ENCODE results near the gene MXD4. TPM values are rescaled to one million over a fixed set of nuclear protein-coding genes. Genes with fewer than 3 reads are reported as not detected.

MXD4 gene
- total RNA-seq, 1 donor from 2014 or later: 22.7 TPM

DNA sequence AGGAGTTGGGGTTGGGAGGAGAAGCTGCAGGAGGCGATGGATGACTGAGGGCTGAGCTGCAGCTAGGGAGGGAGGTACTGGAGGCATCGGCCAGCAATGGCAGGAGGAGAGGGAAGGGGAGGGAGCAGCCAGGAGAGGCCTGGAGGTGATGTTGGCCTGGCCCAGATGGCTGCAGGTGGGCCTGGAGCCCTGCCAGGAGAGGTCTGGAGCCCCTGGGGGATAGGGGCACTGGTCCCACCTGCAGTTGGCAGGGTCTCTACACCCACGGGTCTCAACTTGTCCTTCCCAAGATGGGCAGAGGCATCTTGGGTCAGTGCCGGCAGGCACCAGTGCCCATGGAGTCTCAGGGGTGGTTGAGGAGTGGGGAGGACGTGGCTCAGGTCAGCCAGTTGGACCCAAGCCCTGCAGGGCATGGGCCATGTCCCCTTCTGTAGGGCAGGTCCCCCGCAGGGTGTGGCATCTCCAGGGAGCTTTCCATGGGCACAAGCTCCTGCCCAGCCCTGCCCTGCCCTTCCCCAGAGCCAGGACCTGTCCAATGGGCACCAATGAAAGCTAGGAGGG is 2.7 kb upstream of the MXD4 start:
- Histone ChIP-seq H3K9ac (no peak overlapping the region), H3K79me2 (ENCODE audit: low read depth) (peaks cover 17% of the 10 kb centered on the region), H3K4me3 (no peak overlapping the region), H2AFZ (replicated peaks) (no peak overlapping the region), H3K27ac (peak overlapping the region; percentile 4), H3K9me3 (ENCODE audit: low read depth) (no peaks in the 10 kb centered on the region), H3K4me2 (peak overlapping the region; percentile 96), H3K4me1 (peaks cover 34% of the 10 kb centered on the region), H3F3A (ENCODE audit: low read depth) (peaks cover 20% of the 10 kb centered on the region), H3K27me3 (no peaks in the 10 kb centered on the region), H4K20me1 (ENCODE audit: low read depth) (peaks cover 16% of the 10 kb centered on the region), H3K36me3 (no peaks in the 10 kb centered on the region)
- H3K27me3 Mint-ChIP-seq (ENCODE audit: insufficient read depth, low read depth): peaks cover 7% of the 10 kb centered on the region
- no peak for DNase-seq (ENCODE audit: low spot score)
- H3K36me3 Mint-ChIP-seq: no peaks in the 10 kb centered on the region
- peaks cover 21% of the 10 kb centered on the region for H3K4me1 Mint-ChIP-seq
- H3K27ac Mint-ChIP-seq: peak overlapping the region; percentile 57
- H3K4me3 Mint-ChIP-seq: no peak overlapping the region
- TF ChIP-seq EZH2phosphoT487 (IDR thresholded peaks at IDR 0.05) (no peak), EZH2 (IDR thresholded peaks at IDR 0.05) (no peak)
- TF ChIP-seq, protein P1, sequence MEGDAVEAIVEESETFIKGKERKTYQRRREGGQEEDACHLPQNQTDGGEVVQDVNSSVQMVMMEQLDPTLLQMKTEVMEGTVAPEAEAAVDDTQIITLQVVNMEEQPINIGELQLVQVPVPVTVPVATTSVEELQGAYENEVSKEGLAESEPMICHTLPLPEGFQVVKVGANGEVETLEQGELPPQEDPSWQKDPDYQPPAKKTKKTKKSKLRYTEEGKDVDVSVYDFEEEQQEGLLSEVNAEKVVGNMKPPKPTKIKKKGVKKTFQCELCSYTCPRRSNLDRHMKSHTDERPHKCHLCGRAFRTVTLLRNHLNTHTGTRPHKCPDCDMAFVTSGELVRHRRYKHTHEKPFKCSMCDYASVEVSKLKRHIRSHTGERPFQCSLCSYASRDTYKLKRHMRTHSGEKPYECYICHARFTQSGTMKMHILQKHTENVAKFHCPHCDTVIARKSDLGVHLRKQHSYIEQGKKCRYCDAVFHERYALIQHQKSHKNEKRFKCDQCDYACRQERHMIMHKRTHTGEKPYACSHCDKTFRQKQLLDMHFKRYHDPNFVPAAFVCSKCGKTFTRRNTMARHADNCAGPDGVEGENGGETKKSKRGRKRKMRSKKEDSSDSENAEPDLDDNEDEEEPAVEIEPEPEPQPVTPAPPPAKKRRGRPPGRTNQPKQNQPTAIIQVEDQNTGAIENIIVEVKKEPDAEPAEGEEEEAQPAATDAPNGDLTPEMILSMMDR (IDR thresholded peaks at IDR 0.05): no peak
- H3K9me3 Mint-ChIP-seq: no peaks in the 10 kb centered on the region

DNA sequence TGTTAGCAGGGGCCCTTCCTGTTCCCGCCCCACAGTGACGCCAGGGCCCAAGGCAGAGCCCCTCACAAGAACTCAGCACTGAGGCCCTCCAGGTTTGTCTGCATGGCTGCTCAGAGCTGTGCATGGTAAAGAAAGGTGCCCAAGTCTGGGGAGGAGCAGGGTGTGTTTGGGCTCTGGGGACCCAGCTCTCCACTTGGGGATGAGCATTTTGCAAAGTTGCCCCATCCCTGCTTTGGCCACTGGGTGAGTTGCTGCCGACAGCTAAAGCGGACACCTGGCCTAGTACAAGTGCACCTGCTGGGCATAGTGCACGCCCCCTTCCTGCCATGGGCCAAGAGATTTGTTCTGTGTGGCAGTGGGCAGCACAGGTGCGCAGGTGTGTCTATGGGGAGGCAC is 2.0 kb upstream of the MXD4 start:
- TF ChIP-seq, protein P1 (IDR thresholded peaks at IDR 0.05): no peak
- TF ChIP-seq EZH2phosphoT487 (IDR thresholded peaks at IDR 0.05) (no peak), EZH2 (IDR thresholded peaks at IDR 0.05) (no peak)
- Histone ChIP-seq H3K27ac (peak overlapping the region; percentile 4), H3K9ac (no peak overlapping the region), H2AFZ (replicated peaks) (no peak overlapping the region), H3K4me1 (peaks cover 28% of the 10 kb centered on the region), H3F3A (ENCODE audit: low read depth) (peaks cover 20% of the 10 kb centered on the region), H4K20me1 (ENCODE audit: low read depth) (peaks cover 23% of the 10 kb centered on the region), H3K79me2 (ENCODE audit: low read depth) (peaks cover 21% of the 10 kb centered on the region), H3K27me3 (no peaks in the 10 kb centered on the region), H3K9me3 (ENCODE audit: low read depth) (no peaks in the 10 kb centered on the region), H3K4me2 (peak overlapping the region; percentile 96), H3K4me3 (no peak overlapping the region), H3K36me3 (no peaks in the 10 kb centered on the region)
- H3K27me3 Mint-ChIP-seq (ENCODE audit: insufficient read depth, low read depth): peaks cover 8% of the 10 kb centered on the region
- peak overlapping the region; percentile 82 for H3K4me3 Mint-ChIP-seq
- H3K36me3 Mint-ChIP-seq: no peaks in the 10 kb centered on the region
- H3K4me1 Mint-ChIP-seq: peaks cover 15% of the 10 kb centered on the region
- H3K27ac Mint-ChIP-seq: peak overlapping the region; percentile 57
- no peak for DNase-seq (ENCODE audit: low spot score)
- H3K9me3 Mint-ChIP-seq: no peaks in the 10 kb centered on the region

DNA sequence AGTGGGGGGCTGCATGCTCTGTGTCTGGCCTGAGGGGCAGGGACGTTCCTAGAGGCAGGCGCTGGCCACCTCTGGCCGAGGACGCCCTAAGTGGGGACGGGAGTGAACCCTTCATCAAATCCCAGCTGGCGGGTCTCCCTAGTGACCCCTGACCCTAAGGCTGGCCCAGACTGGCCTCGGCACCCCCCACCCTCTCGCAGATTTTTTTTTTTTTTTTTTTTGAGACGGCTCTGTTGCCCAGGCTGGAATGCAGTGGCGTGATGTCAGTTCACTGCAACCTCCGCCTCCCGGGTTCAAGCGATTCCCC is 988 bp upstream of the MXD4 start:
- peak overlapping the region; percentile 71 for H2AFZ ChIP-seq (replicated peaks)
- TF ChIP-seq EZH2 (IDR thresholded peaks at IDR 0.05) (no peak), EZH2phosphoT487 (IDR thresholded peaks at IDR 0.05) (no peak)
- TF ChIP-seq, protein P1 (IDR thresholded peaks at IDR 0.05): no peak
- no peaks in the 10 kb centered on the region for H3K9me3 ChIP-seq (ENCODE audit: low read depth)
- H3F3A ChIP-seq (ENCODE audit: low read depth): peaks cover 20% of the 10 kb centered on the region
- Mint-ChIP-seq H3K9me3 (no peaks in the 10 kb centered on the region), H3K4me1 (peaks cover 12% of the 10 kb centered on the region), H3K27me3 (ENCODE audit: insufficient read depth, low read depth) (peaks cover 8% of the 10 kb centered on the region), H3K27ac (no peak overlapping the region), H3K36me3 (no peaks in the 10 kb centered on the region), H3K4me3 (peak overlapping the region; percentile 82)
- peaks cover 33% of the 10 kb centered on the region for H4K20me1 ChIP-seq (ENCODE audit: low read depth)
- peak overlapping the region; percentile 55 for H3K9ac ChIP-seq
- H3K79me2 ChIP-seq (ENCODE audit: low read depth): peaks cover 21% of the 10 kb centered on the region
- H3K27ac ChIP-seq: peak overlapping the region; percentile 93
- H3K4me1 ChIP-seq: peaks cover 26% of the 10 kb centered on the region
- DNase-seq (ENCODE audit: low spot score): no peak
- peak overlapping the region; percentile 96 for H3K4me2 ChIP-seq
- peak overlapping the region; percentile 72 for H3K4me3 ChIP-seq
- H3K36me3 ChIP-seq: no peaks in the 10 kb centered on the region
- H3K27me3 ChIP-seq: no peaks in the 10 kb centered on the region

Data from neural progenitor cell (in vitro differentiated cells).